Colonic mucosa (tissue), 4 donors: ENCODE data around the gene PTPN12. TPM values are rescaled to one million over a fixed set of nuclear protein-coding genes. Genes with fewer than 3 reads are reported as not detected.

Experiments used
- DNase-seq: peaks from one replicate; pipeline ENCODE4 v3.0.0-alpha.2; 2020
- H3K27ac ChIP-seq: fragments of 200-600 bp; one replicate; pipeline ENCODE4 v1.8.0; 2021
- H3K27me3 ChIP-seq: fragments of 200-600 bp; one replicate; pipeline ENCODE4 v1.8.0; 2021
- H3K36me3 ChIP-seq: fragments of 200-600 bp; one replicate; pipeline ENCODE4 v1.8.0; 2021
- H3K4me1 ChIP-seq: fragments of 200-600 bp; one replicate; pipeline ENCODE4 v1.8.0; 2021; ENCODE audit warnings: mild to moderate bottlenecking
- H3K4me3 ChIP-seq: fragments of 200-600 bp; one replicate; pipeline ENCODE4 v1.8.0; 2021
- H3K9ac ChIP-seq, 2 donors: one replicate each; pipeline ENCODE4 v1.7.0; 2013; ENCODE audit warnings: control low read depth in 2 of 2, low read depth in 2 of 2, low read length in 2 of 2
- H3K9me3 ChIP-seq: fragments of 200-600 bp; one replicate; pipeline ENCODE4 v1.8.0; 2021
- CTCF ChIP-seq: fragments of 200-600 bp; IDR thresholded peaks from one replicate; pipeline ENCODE4 v1.8.0; 2022; ENCODE audit warnings: antibody characterized with exemption, mild to moderate bottlenecking
- intact Hi-C: fragments of 100-400 bp; cut with DNase I; formaldehyde crosslinking; loops from one replicate; pipeline ENCODE4 v1.14.1; 2022
- total RNA-seq, 2 donors: library from RNA; stranded (reverse); fragmentation: NEBNext Ultra II Directional in 1 of 2; extraction: Animal tissue kit (Norgen Biotek cat#: 25700) in 1 of 2; gene quantifications; one replicate each; pipeline ENCODE4 v1.2.1, GENCODE V29; 2021
- donor health status: healthy.
- donor health status: DM: no; HTN: no; CAD: no.
- donor health status: DM: no; HTN: no; CAD: no.

The PTPN12 gene
- total RNA-seq, 2 donors from 2014 or later = 34.0 to 51.3 TPM

- Histone ChIP-seq H3K9me3 (no peaks in the 10 kb centered on the region), H3K4me1 (no peaks in the 10 kb centered on the region), H3K9ac (no peak overlapping the region), H3K27me3 (no peaks in the 10 kb centered on the region), H3K4me3 (no peak overlapping the region), H3K27ac (no peak overlapping the region), H3K36me3 (no peaks in the 10 kb centered on the region)
- no peak for TF ChIP-seq CTCF
- DNase-seq = no peak
- intact Hi-C loops = no loop called here
These were observed 90.2 kb downstream of the PTPN12 start for GRCh38 chr7:77627309-77627676.

- TF ChIP-seq CTCF = no peak
- Histone ChIP-seq H3K27me3 (no peaks in the 10 kb centered on the region), H3K4me3 (no peak overlapping the region), H3K9ac (no peak overlapping the region), H3K9me3 (no peaks in the 10 kb centered on the region), H3K27ac (no peak overlapping the region), H3K4me1 (no peaks in the 10 kb centered on the region), H3K36me3 (no peaks in the 10 kb centered on the region)
- intact Hi-C loops = no loop called here
- DNase-seq = no peak
These were observed 92.7 kb downstream of the PTPN12 start for GRCh38 chr7:77629797-77630196.

GRCh38 chr7:77631820-77632219 is 94.7 kb downstream of the PTPN12 start:
- no peak for TF ChIP-seq CTCF
- Histone ChIP-seq H3K27me3 (no peaks in the 10 kb centered on the region), H3K36me3 (peaks cover 5% of the 10 kb centered on the region), H3K9me3 (no peaks in the 10 kb centered on the region), H3K4me3 (no peak overlapping the region), H3K4me1 (no peaks in the 10 kb centered on the region), H3K9ac (no peak overlapping the region), H3K27ac (no peak overlapping the region)
- DNase-seq = no peak
- intact Hi-C loops = no loop called here

- no peak overlapping the region for H3K9ac ChIP-seq
- H3K36me3 ChIP-seq = peaks cover 4% of the 10 kb centered on the region
- DNase-seq = no peak
- no peak overlapping the region for H3K4me3 ChIP-seq
- no peaks in the 10 kb centered on the region for H3K27me3 ChIP-seq
- intact Hi-C loops = no loop called here
- H3K4me1 ChIP-seq = no peaks in the 10 kb centered on the region
- no peaks in the 10 kb centered on the region for H3K9me3 ChIP-seq
- TF ChIP-seq CTCF = no peak
- no peak overlapping the region for H3K27ac ChIP-seq
These were observed 107.7 kb downstream of the PTPN12 start for GRCh38 chr7:77644774-77645173.

GRCh38 chr7:77648742-77649338 is 111.7 kb downstream of the PTPN12 start:
- intact Hi-C loops = no loop called here
- H3K27ac ChIP-seq = no peak overlapping the region
- DNase-seq = no peak
- no peaks in the 10 kb centered on the region for H3K27me3 ChIP-seq
- no peaks in the 10 kb centered on the region for H3K36me3 ChIP-seq
- H3K4me3 ChIP-seq = no peak overlapping the region
- H3K4me1 ChIP-seq = no peaks in the 10 kb centered on the region
- no peak overlapping the region for H3K9ac ChIP-seq
- no peak for TF ChIP-seq CTCF
- no peaks in the 10 kb centered on the region for H3K9me3 ChIP-seq
